ENCODE data around the gene PTPRA. TPM values are rescaled to one million over a fixed set of nuclear protein-coding genes. Genes with fewer than 3 reads are reported as not detected.

PTPRA gene
- total and polyA plus RNA-seq, 2 of the 8 experiments (the other 6 are each of a cell fraction or from before 2014, with no cell fraction given), result 47.7 to 51.3 TPM

- Histone ChIP-seq H2BK15ac (ENCODE audit: low read length) (no peak overlapping the region), H3K23ac (ENCODE audit: insufficient read length) (no peak overlapping the region), H3K23me2 (ENCODE audit: low read depth, low read length) (peaks cover 4% of the 10 kb centered on the region), H3K79me2 (ENCODE audit: control insufficient read depth in 1 of 2, insufficient read depth in 2 of 2, low read length in 2 of 2) (peaks cover 0 to 6% of the 10 kb centered on the region in 2 experiments; a peak in 1 of 4 replicates), H3K4me1 (replicated peaks in 1 of 4; ENCODE audit: control insufficient read depth in 3 of 4, insufficient read depth in 4 of 4, low read length in 3 of 4) (peaks cover 0 to 4% (median 1%) of the 10 kb centered on the region in 4 experiments; a peak in 2 of 7 replicates), H3K27me3 (replicated peaks in 1 of 4; ENCODE audit: control insufficient read depth in 3 of 4, extremely low read depth in 1 of 4, insufficient read depth in 3 of 4, low read length in 3 of 4) (no peaks in the 10 kb centered on the region), H3K27ac (ENCODE audit: low read depth, low read length) (no peak overlapping the region), H4K91ac (replicated peaks; ENCODE audit: insufficient read length, low read length) (no peak overlapping the region), H2BK20ac (ENCODE audit: low read length) (no peak overlapping the region), H3K56ac (replicated peaks; ENCODE audit: insufficient read length, low read depth, low read length) (no peak overlapping the region), H3K4ac (replicated peaks; ENCODE audit: insufficient read length, low read depth, low read length) (no peak overlapping the region), H2AFZ (ENCODE audit: low read length) (no peak overlapping the region), H3K4me2 (ENCODE audit: insufficient read depth in 1 of 2, low read depth in 2 of 2, low read length in 2 of 2) (no peak overlapping the region), H2BK12ac (ENCODE audit: low read depth, low read length) (no peak overlapping the region), H2BK120ac (replicated peaks; ENCODE audit: low read depth, low read length) (no peak overlapping the region), H4K8ac (ENCODE audit: extremely low read depth, insufficient read depth, low read length) (no peak overlapping the region), H3K4me3 (ENCODE audit: extremely low read depth in 1 of 4, insufficient read depth in 2 of 4, low read depth in 3 of 4, low read length in 4 of 4) (no peak overlapping the region), H3K18ac (ENCODE audit: extremely low read depth, low read length) (no peak overlapping the region), H3K36me3 (ENCODE audit: control insufficient read depth in 2 of 4, insufficient read depth in 4 of 4, low read length in 3 of 4) (peaks cover 9 to 23% (median 21%) of the 10 kb centered on the region in 4 experiments; a peak in 7 of 8 replicates), H3K14ac (ENCODE audit: insufficient read length) (no peak overlapping the region), H3K9me3 (ENCODE audit: insufficient read depth in 2 of 2, low read depth in 1 of 2, low read length in 1 of 2) (no peaks in the 10 kb centered on the region), H2BK5ac (ENCODE audit: low read depth, low read length) (no peak overlapping the region), H3K9ac (replicated peaks in 1 of 4; ENCODE audit: extremely low read depth in 1 of 4, low read depth in 3 of 4, low read length in 3 of 4) (no peak overlapping the region), H3K79me1 (ENCODE audit: low read depth, low read length) (peaks cover 5% of the 10 kb centered on the region), H2AK5ac (ENCODE audit: low read depth, low read length) (no peak overlapping the region), H4K5ac (ENCODE audit: insufficient read length, low read depth, low read length) (no peak overlapping the region), H4K20me1 (replicated peaks in 1 of 2; ENCODE audit: control insufficient read depth in 1 of 2, insufficient read depth in 2 of 2, low read length in 2 of 2) (no peaks in the 10 kb centered on the region)
- ChIA-PET CTCF (ENCODE audit: partially characterized antibody) (interaction anchor here (1.1 to 2.6 kb wide), 4 partner anchors 10 to 52 kb away, joined by 3 to 16 read pairs (median 7); no protein-coding TSS in a partner anchor), POLR2A (ENCODE audit: partially characterized antibody) (interaction anchor here (1.0 kb wide), 1 partner anchor 19 kb away, joined by 4 read pairs; no protein-coding TSS in a partner anchor)
- no peak for FAIRE-seq
- TF ChIP-seq CREB1 (IDR thresholded peaks at IDR 0.05) (no peak), TAF7 (optimal IDR thresholded peaks at IDR 0.05; ENCODE audit: borderline replicate concordance, low read depth, low read length) (no peak), YY1 (IDR thresholded peaks at IDR 0.05; ENCODE audit: low read depth, low read length) (no peak), RXRA (IDR thresholded peaks at IDR 0.05; ENCODE audit: insufficient read depth, low read depth, low read length) (no peak), CEBPB (IDR thresholded peaks at IDR 0.05; ENCODE audit: low read depth, low read length) (no peak), TCF12 (IDR thresholded peaks at IDR 0.05; ENCODE audit: low read depth, low read length) (no peak), JUND (IDR thresholded peaks at IDR 0.05; ENCODE audit: low read length) (no peak), KDM4A (IDR thresholded peaks at IDR 0.05; ENCODE audit: low read depth, low read length, severe bottlenecking) (no peak), SIN3A (conservative IDR thresholded peaks at IDR 0.05 in 1 of 2, IDR thresholded peaks at IDR 0.05 in 1 of 2; ENCODE audit: low read depth in 1 of 2, low read length in 2 of 2) (no peak), SRF (IDR thresholded peaks at IDR 0.05; ENCODE audit: low read depth, low read length) (no peak), POLR2A (IDR thresholded peaks at IDR 0.05; ENCODE audit: control extremely low read depth in 1 of 2, low read depth in 2 of 2, low read length in 2 of 2) (no peak), TEAD4 (IDR thresholded peaks at IDR 0.05; ENCODE audit: low read depth, low read length) (no peak), NANOG (IDR thresholded peaks at IDR 0.05; ENCODE audit: insufficient read depth, low read depth, low read length, poor library complexity, severe bottlenecking) (no peak), BACH1 (IDR thresholded peaks at IDR 0.05; ENCODE audit: low read length) (no peak)
- no peak for DNase-seq (ENCODE audit: low read depth in 1 of 2, low spot score in 2 of 2)
- 78% methylated on average over 7 of the region's 7 CpGs; no CpG with 5 or more reads in 1 of the 2 experiments for WGBS, 2 experiments (ENCODE audit: extremely low coverage in 1 of 2, insufficient coverage in 1 of 2, insufficient read length in 1 of 2, insufficient replicate concordance in 2 of 2, low coverage in 1 of 2, low lambda C conversion rate in 2 of 2, missing lambda C conversion rate in 1 of 2)
These were observed 178.2 kb downstream of the PTPRA start for GRCh38 chr20:3051385-3052019.
